ENCODE measurements around the gene CACNB3.

Gene CACNB3

GRCh38 chr12:48817873-48818830 lies at the start of gene CACNB3:
TSS of gene CACNB3 (plus strand) at chr12:48818496. CDS start at chr12:48818930, 434 bp downstream.
- peak; percentile 91 for DNase-seq

- DNase-seq = no peak
Observed at GRCh38 chr12:48768736-48769135, 49.6 kb upstream of the CACNB3 start.

GRCh38 chr12:48770756-48771155 lies 47.5 kb upstream of the CACNB3 start:
- no peak for DNase-seq

- no peak for DNase-seq
Observed at GRCh38 chr12:48771588-48772112, 46.6 kb upstream of the CACNB3 start.

- no peak for DNase-seq
Observed at GRCh38 chr12:48773686-48774085, 44.6 kb upstream of the CACNB3 start.

- DNase-seq = no peak
Observed at GRCh38 chr12:48774516-48774915, 43.8 kb upstream of the CACNB3 start.

GRCh38 chr12:48775299-48775698 lies 43.0 kb upstream of the CACNB3 start:
- DNase-seq = no peak

GRCh38 chr12:48775991-48776649 lies 42.2 kb upstream of the CACNB3 start:
- DNase-seq = no peak

- DNase-seq = no peak
Observed at GRCh38 chr12:48776956-48777355, 41.3 kb upstream of the CACNB3 start.

GRCh38 chr12:48777501-48778400 lies 40.5 kb upstream of the CACNB3 start:
- no peak for DNase-seq

GRCh38 chr12:48779869-48780268 lies 38.4 kb upstream of the CACNB3 start:
- no peak for DNase-seq

- DNase-seq = no peak
Observed at GRCh38 chr12:48780381-48781025, 37.8 kb upstream of the CACNB3 start.

GRCh38 chr12:48781750-48782456 lies 36.4 kb upstream of the CACNB3 start:
- DNase-seq = no peak

- no peak for DNase-seq
Observed at GRCh38 chr12:48782457-48783395, 35.6 kb upstream of the CACNB3 start.

- no peak for DNase-seq
Observed at GRCh38 chr12:48783432-48783831, 34.9 kb upstream of the CACNB3 start.

- no peak for DNase-seq
Observed at GRCh38 chr12:48786591-48787544, 31.4 kb upstream of the CACNB3 start.

- no peak for DNase-seq
Observed at GRCh38 chr12:48787791-48788523, 30.3 kb upstream of the CACNB3 start.

GRCh38 chr12:48788524-48788853 lies 29.8 kb upstream of the CACNB3 start:
- peak; percentile 51 for DNase-seq
